ENCODE results near the gene RAVER1. TPM values are rescaled to one million over a fixed set of nuclear protein-coding genes. Genes with fewer than 3 reads are reported as not detected.

The RAVER1 gene
- total and polyA plus RNA-seq, 2 of the 8 experiments (the other 6 are each of a cell fraction or from before 2014, with no cell fraction given) = 5.7 to 70.5 TPM

DNA sequence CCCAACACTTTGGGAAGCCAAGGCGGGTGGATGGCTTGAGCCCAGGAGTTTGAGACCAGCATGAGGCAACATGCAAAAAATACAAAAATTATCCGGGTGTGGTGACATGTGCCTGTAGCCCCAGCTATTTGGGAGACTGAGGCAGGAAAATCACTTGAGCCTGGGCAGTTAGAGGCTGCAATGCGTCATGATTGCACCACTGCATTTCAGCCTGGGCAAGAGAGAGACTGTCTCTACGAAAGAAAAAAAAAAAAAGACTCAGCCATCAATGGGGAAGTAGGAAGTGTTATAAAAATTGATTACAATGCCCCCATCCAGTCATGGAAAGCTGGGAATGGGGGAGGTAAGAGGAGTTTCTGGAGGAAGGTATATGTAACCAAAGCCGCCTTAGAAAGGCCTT is 41.6 kb upstream of the RAVER1 start:
- no peak overlapping the region for H2BK120ac ChIP-seq (replicated peaks; ENCODE audit: low read depth, low read length)
- H3K36me3 ChIP-seq (ENCODE audit: control insufficient read depth in 2 of 4, insufficient read depth in 4 of 4, low read length in 3 of 4) = peaks cover 0 to 4% (median 0%) of the 10 kb centered on the region in 4 experiments; a peak in 2 of 8 replicates
- H3K4me1 ChIP-seq (replicated peaks in 1 of 4; ENCODE audit: control insufficient read depth in 3 of 4, insufficient read depth in 4 of 4, low read length in 3 of 4) = 0 out of 7 replicates have a peak, but pooled peaks cover 0 to 5% (median 0%) of the 10 kb centered on the region in 4 experiments
- peaks cover 0 to 3% of the 10 kb centered on the region in 2 experiments for H4K20me1 ChIP-seq (replicated peaks in 1 of 2; ENCODE audit: control insufficient read depth in 1 of 2, insufficient read depth in 2 of 2, low read length in 2 of 2)
- no peak overlapping the region for H3K14ac ChIP-seq (ENCODE audit: insufficient read length)
- H3K9me3 ChIP-seq (ENCODE audit: insufficient read depth in 2 of 2, low read depth in 1 of 2, low read length in 1 of 2) = no peaks in the 10 kb centered on the region
- no peak overlapping the region for H3K23ac ChIP-seq (ENCODE audit: insufficient read length)
- H2BK20ac ChIP-seq (ENCODE audit: low read length) = no peak overlapping the region
- ChIA-PET POLR2A (ENCODE audit: partially characterized antibody) (interaction anchor here (1.1 kb wide), 1 partner anchor 185 kb away, joined by 3 read pairs; no protein-coding TSS in a partner anchor), CTCF (ENCODE audit: partially characterized antibody) (interaction anchor here (0.6 to 8.1 kb wide), 2 partner anchors 15 to 49 kb away, joined by 3 to 47 read pairs; no protein-coding TSS in a partner anchor)
- H3K79me1 ChIP-seq (ENCODE audit: low read depth, low read length) = no peaks in the 10 kb centered on the region
- H3K27me3 ChIP-seq (replicated peaks in 1 of 4; ENCODE audit: control insufficient read depth in 3 of 4, extremely low read depth in 1 of 4, insufficient read depth in 3 of 4, low read length in 3 of 4) = no peaks in the 10 kb centered on the region
- FAIRE-seq (no peak), DNase-seq (ENCODE audit: low read depth in 1 of 2, low spot score in 2 of 2) (no peak)
- H3K27ac ChIP-seq (ENCODE audit: low read depth, low read length) = no peak overlapping the region
- WGBS, 2 experiments (ENCODE audit: extremely low coverage in 1 of 2, insufficient coverage in 1 of 2, insufficient read length in 1 of 2, insufficient replicate concordance in 2 of 2, low coverage in 1 of 2, low lambda C conversion rate in 2 of 2, missing lambda C conversion rate in 1 of 2) = 93% methylated on average over 3 of the region's 5 CpGs; no CpG with 5 or more reads in 1 of the 2 experiments
- H2AFZ ChIP-seq (ENCODE audit: low read length) = no peak overlapping the region
- no peak overlapping the region for H2BK5ac ChIP-seq (ENCODE audit: low read depth, low read length)
- H4K8ac ChIP-seq (ENCODE audit: extremely low read depth, insufficient read depth, low read length) = no peak overlapping the region
- H2BK15ac ChIP-seq (ENCODE audit: low read length) = no peak overlapping the region
- H3K4me3 ChIP-seq (ENCODE audit: extremely low read depth in 1 of 4, insufficient read depth in 2 of 4, low read depth in 3 of 4, low read length in 4 of 4) = no peak overlapping the region
- H3K79me2 ChIP-seq (ENCODE audit: control insufficient read depth in 1 of 2, insufficient read depth in 2 of 2, low read length in 2 of 2) = peaks cover 0 to 4% of the 10 kb centered on the region in 2 experiments; a peak in 3 of 4 replicates
- H3K23me2 ChIP-seq (ENCODE audit: low read depth, low read length) = peaks cover 14% of the 10 kb centered on the region; the same call in 1 of the 2 replicates
- no peak overlapping the region for H3K56ac ChIP-seq (replicated peaks; ENCODE audit: insufficient read length, low read depth, low read length)
- H2BK12ac ChIP-seq (ENCODE audit: low read depth, low read length) = no peak overlapping the region
- no peak overlapping the region for H4K91ac ChIP-seq (replicated peaks; ENCODE audit: insufficient read length, low read length)
- no peak overlapping the region for H3K4ac ChIP-seq (replicated peaks; ENCODE audit: insufficient read length, low read depth, low read length)
- H3K4me2 ChIP-seq (ENCODE audit: insufficient read depth in 1 of 2, low read depth in 2 of 2, low read length in 2 of 2) = no peak overlapping the region
- no peak overlapping the region for H3K9ac ChIP-seq (replicated peaks in 1 of 4; ENCODE audit: extremely low read depth in 1 of 4, low read depth in 3 of 4, low read length in 3 of 4)
- no peak overlapping the region for H3K18ac ChIP-seq (ENCODE audit: extremely low read depth, low read length)
- H2AK5ac ChIP-seq (ENCODE audit: low read depth, low read length) = no peak overlapping the region
- no peak overlapping the region for H4K5ac ChIP-seq (ENCODE audit: insufficient read length, low read depth, low read length)
- TF ChIP-seq POLR2AphosphoS5 (IDR thresholded peaks at IDR 0.05; ENCODE audit: low read depth, low read length) (no peak), ZNF274 (IDR thresholded peaks at IDR 0.05; ENCODE audit: borderline replicate concordance, extremely low read depth, low read length) (no peak), SP2 (IDR thresholded peaks at IDR 0.05; ENCODE audit: low read length) (no peak), TAF7 (optimal IDR thresholded peaks at IDR 0.05; ENCODE audit: borderline replicate concordance, low read depth, low read length) (no peak), SP1 (IDR thresholded peaks at IDR 0.05; ENCODE audit: low read depth, low read length) (no peak), TBP (IDR thresholded peaks at IDR 0.05; ENCODE audit: low read depth, low read length) (no peak), POLR2A (IDR thresholded peaks at IDR 0.05; ENCODE audit: control extremely low read depth in 1 of 2, low read depth in 2 of 2, low read length in 2 of 2) (no peak), CHD1 (IDR thresholded peaks at IDR 0.05; ENCODE audit: low read depth, low read length) (no peak), SIRT6 (IDR thresholded peaks at IDR 0.05; ENCODE audit: low read length) (no peak)
- TF ChIP-seq, protein P1, sequence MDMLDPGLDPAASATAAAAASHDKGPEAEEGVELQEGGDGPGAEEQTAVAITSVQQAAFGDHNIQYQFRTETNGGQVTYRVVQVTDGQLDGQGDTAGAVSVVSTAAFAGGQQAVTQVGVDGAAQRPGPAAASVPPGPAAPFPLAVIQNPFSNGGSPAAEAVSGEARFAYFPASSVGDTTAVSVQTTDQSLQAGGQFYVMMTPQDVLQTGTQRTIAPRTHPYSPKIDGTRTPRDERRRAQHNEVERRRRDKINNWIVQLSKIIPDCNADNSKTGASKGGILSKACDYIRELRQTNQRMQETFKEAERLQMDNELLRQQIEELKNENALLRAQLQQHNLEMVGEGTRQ (IDR thresholded peaks at IDR 0.05; ENCODE audit: low read length) = no peak
- TF ChIP-seq, protein P2, sequence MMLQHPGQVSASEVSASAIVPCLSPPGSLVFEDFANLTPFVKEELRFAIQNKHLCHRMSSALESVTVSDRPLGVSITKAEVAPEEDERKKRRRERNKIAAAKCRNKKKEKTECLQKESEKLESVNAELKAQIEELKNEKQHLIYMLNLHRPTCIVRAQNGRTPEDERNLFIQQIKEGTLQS (IDR thresholded peaks at IDR 0.05; ENCODE audit: insufficient read depth, low read depth, low read length) = no peak
- TF ChIP-seq, protein P3, sequence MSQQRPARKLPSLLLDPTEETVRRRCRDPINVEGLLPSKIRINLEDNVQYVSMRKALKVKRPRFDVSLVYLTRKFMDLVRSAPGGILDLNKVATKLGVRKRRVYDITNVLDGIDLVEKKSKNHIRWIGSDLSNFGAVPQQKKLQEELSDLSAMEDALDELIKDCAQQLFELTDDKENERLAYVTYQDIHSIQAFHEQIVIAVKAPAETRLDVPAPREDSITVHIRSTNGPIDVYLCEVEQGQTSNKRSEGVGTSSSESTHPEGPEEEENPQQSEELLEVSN (IDR thresholded peaks at IDR 0.05) = no peak

All from H1 (cell line).